Peyer's patch (tissue), 4 donors: ENCODE results near the gene TFF2.

ENCODE experiments used
- POLR2A ChIP-seq, 2 donors: fragments of 450-650 bp; IDR thresholded peaks; one replicate each; pipeline ENCODE4 v1.5.1; 2017; ENCODE audit warnings: antibody characterized with exemption in 2 of 2, mild to moderate bottlenecking in 2 of 2, moderate library complexity in 2 of 2
- TF ChIP-seq, protein P1 (sequence below), 6 experiments: fragments of 450-650 bp in 4 of 6; fragments of 200-600 bp in 2 of 6; sonication (generic) in 1 of 6; IDR thresholded peaks; one replicate each; pipeline ENCODE4 v1.5.1; 2017 to 2019; ENCODE audit warnings: antibody characterized with exemption in 6 of 6, mild to moderate bottlenecking in 3 of 6, moderate library complexity in 1 of 6

GRCh38 chr21:42358937-42359336, 8.1 kb upstream of the TFF2 start:
- no peak for TF ChIP-seq POLR2A (IDR thresholded peaks at IDR 0.05)
- TF ChIP-seq, protein P1, sequence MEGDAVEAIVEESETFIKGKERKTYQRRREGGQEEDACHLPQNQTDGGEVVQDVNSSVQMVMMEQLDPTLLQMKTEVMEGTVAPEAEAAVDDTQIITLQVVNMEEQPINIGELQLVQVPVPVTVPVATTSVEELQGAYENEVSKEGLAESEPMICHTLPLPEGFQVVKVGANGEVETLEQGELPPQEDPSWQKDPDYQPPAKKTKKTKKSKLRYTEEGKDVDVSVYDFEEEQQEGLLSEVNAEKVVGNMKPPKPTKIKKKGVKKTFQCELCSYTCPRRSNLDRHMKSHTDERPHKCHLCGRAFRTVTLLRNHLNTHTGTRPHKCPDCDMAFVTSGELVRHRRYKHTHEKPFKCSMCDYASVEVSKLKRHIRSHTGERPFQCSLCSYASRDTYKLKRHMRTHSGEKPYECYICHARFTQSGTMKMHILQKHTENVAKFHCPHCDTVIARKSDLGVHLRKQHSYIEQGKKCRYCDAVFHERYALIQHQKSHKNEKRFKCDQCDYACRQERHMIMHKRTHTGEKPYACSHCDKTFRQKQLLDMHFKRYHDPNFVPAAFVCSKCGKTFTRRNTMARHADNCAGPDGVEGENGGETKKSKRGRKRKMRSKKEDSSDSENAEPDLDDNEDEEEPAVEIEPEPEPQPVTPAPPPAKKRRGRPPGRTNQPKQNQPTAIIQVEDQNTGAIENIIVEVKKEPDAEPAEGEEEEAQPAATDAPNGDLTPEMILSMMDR (IDR thresholded peaks at IDR 0.05), result no peak
